ENCODE results near the gene CPNE8.

CPNE8 gene

GRCh38 chr12:38895446-38895845 lies 9.9 kb downstream of the CPNE8 start:
- no peak for DNase-seq (ENCODE audit: low read depth)

GRCh38 chr12:38892976-38893375 lies 12.4 kb downstream of the CPNE8 start:
- no peak for DNase-seq (ENCODE audit: low read depth)

- no peak for DNase-seq (ENCODE audit: low read depth)
Measured at GRCh38 chr12:38892087-38892786, 13.2 kb downstream of the CPNE8 start.

- no peak for DNase-seq (ENCODE audit: low read depth)
Measured at GRCh38 chr12:38890102-38890855, 15.1 kb downstream of the CPNE8 start.

- DNase-seq (ENCODE audit: low read depth), result no peak
Measured at GRCh38 chr12:38889297-38889815, 16.0 kb downstream of the CPNE8 start.

GRCh38 chr12:38887770-38888169 lies 17.6 kb downstream of the CPNE8 start:
- no peak for DNase-seq (ENCODE audit: low read depth)

GRCh38 chr12:38886931-38887330 lies 18.5 kb downstream of the CPNE8 start:
- no peak for DNase-seq (ENCODE audit: low read depth)

- DNase-seq (ENCODE audit: low read depth), result no peak
Measured at GRCh38 chr12:38886064-38886463, 19.3 kb downstream of the CPNE8 start.

- DNase-seq (ENCODE audit: low read depth), result no peak
Measured at GRCh38 chr12:38884666-38885065, 20.7 kb downstream of the CPNE8 start.

- no peak for DNase-seq (ENCODE audit: low read depth)
Measured at GRCh38 chr12:38883629-38884134, 21.7 kb downstream of the CPNE8 start.

GRCh38 chr12:38880288-38880687 lies 25.1 kb downstream of the CPNE8 start:
- DNase-seq (ENCODE audit: low read depth), result no peak

GRCh38 chr12:38878986-38879385 lies 26.4 kb downstream of the CPNE8 start:
- no peak for DNase-seq (ENCODE audit: low read depth)

- no peak for DNase-seq (ENCODE audit: low read depth)
Measured at GRCh38 chr12:38878333-38878705, 27.1 kb downstream of the CPNE8 start.

- DNase-seq (ENCODE audit: low read depth), result no peak
Measured at GRCh38 chr12:38875586-38876228, 29.7 kb downstream of the CPNE8 start.

GRCh38 chr12:38872561-38872960 lies 32.8 kb downstream of the CPNE8 start:
- no peak for DNase-seq (ENCODE audit: low read depth)

- DNase-seq (ENCODE audit: low read depth), result no peak
Measured at GRCh38 chr12:38872156-38872555, 33.2 kb downstream of the CPNE8 start.

GRCh38 chr12:38869036-38869435 lies 36.4 kb downstream of the CPNE8 start:
- no peak for DNase-seq (ENCODE audit: low read depth)

GRCh38 chr12:38850461-38850860 lies 54.9 kb downstream of the CPNE8 start:
- no peak for DNase-seq (ENCODE audit: low read depth)

- no peak for DNase-seq (ENCODE audit: low read depth)
Measured at GRCh38 chr12:38847247-38847646, 58.1 kb downstream of the CPNE8 start.

- no peak for DNase-seq (ENCODE audit: low read depth)
Measured at GRCh38 chr12:38844267-38844666, 61.1 kb downstream of the CPNE8 start.

GRCh38 chr12:38838056-38838850 lies 67.1 kb downstream of the CPNE8 start:
- DNase-seq (ENCODE audit: low read depth), result no peak

GRCh38 chr12:38831715-38832114 lies 73.7 kb downstream of the CPNE8 start:
- DNase-seq (ENCODE audit: low read depth), result no peak

Data from stimulated activated CD8-positive, alpha-beta memory T cell treated with anti-CD3 and anti-CD28 coated beads, Interleukin-7, amount 100 ng/mL, for 24 hours (primary cell).